Left kidney (tissue), 2 donors: Measurements from ENCODE around the gene SPIRE2. TPM values are rescaled to one million over a fixed set of nuclear protein-coding genes. Genes with fewer than 3 reads are reported as not detected.

Experiments
- DNase-seq: peaks from one replicate; pipeline ENCODE4 v3.0.0-alpha.2; 2013
- polyA plus RNA-seq: library from polyadenylated mRNA; unstranded; fragments of 120-200 nt; gene quantifications from one replicate; pipeline ENCODE4 v1.2.1, GENCODE V29; 2013; ENCODE audit not compliant: insufficient read length

SPIRE2 gene
- polyA plus RNA-seq, 1 donor, result 15.7 TPM

- DNase-seq, result no peak
Measured at GRCh38 chr16:89895482-89896250, 67.4 kb downstream of the SPIRE2 start.

GRCh38 chr16:89897204-89897603 lies 68.9 kb downstream of the SPIRE2 start:
- DNase-seq, result no peak

- DNase-seq, result no peak
Measured at GRCh38 chr16:89898201-89898967, 70.1 kb downstream of the SPIRE2 start.

- no peak for DNase-seq
Measured at GRCh38 chr16:89899879-89900481, 71.7 kb downstream of the SPIRE2 start.

GRCh38 chr16:89900885-89901284 lies 72.6 kb downstream of the SPIRE2 start:
- DNase-seq, result no peak

- DNase-seq, result no peak
Measured at GRCh38 chr16:89902980-89903379, 74.7 kb downstream of the SPIRE2 start.

- DNase-seq, result no peak
Measured at GRCh38 chr16:89903908-89904515, 75.7 kb downstream of the SPIRE2 start.

- DNase-seq, result no peak
Measured at GRCh38 chr16:89904606-89905510, 76.6 kb downstream of the SPIRE2 start.

- DNase-seq, result no peak
Measured at GRCh38 chr16:89905511-89906139, 77.3 kb downstream of the SPIRE2 start.

- DNase-seq, result no peak
Measured at GRCh38 chr16:89906140-89907025, 78.1 kb downstream of the SPIRE2 start.

- no peak for DNase-seq
Measured at GRCh38 chr16:89907055-89907814, 79.0 kb downstream of the SPIRE2 start.

- no peak for DNase-seq
Measured at GRCh38 chr16:89908236-89908635, 80.0 kb downstream of the SPIRE2 start.

GRCh38 chr16:89909777-89910716 lies 81.8 kb downstream of the SPIRE2 start:
- no peak for DNase-seq

GRCh38 chr16:89910717-89911354 lies 82.6 kb downstream of the SPIRE2 start:
- no peak for DNase-seq

GRCh38 chr16:89911375-89911774 lies 83.1 kb downstream of the SPIRE2 start:
- no peak for DNase-seq

- no peak for DNase-seq
Measured at GRCh38 chr16:89912143-89912542, 83.9 kb downstream of the SPIRE2 start.

- DNase-seq, result no peak
Measured at GRCh38 chr16:89912627-89913026, 84.4 kb downstream of the SPIRE2 start.
